ENCODE measurements around the gene TPCN1.

TPCN1 gene

GRCh38 chr12:113278633-113279032 lies 57.4 kb downstream of the TPCN1 start:
- no peak overlapping the region for H3K4me3 ChIP-seq (ENCODE audit: control insufficient read depth, low read depth, low read length)
- DNase-seq (ENCODE audit: low read depth) = no peak
- no peak for TF ChIP-seq CTCF (IDR thresholded peaks at IDR 0.05; ENCODE audit: control insufficient read depth, insufficient read depth, low read depth, low read length, missing control alignments)

- TF ChIP-seq CTCF (IDR thresholded peaks at IDR 0.05; ENCODE audit: control insufficient read depth, insufficient read depth, low read depth, low read length, missing control alignments) = no peak
- no peak overlapping the region for H3K4me3 ChIP-seq (ENCODE audit: control insufficient read depth, low read depth, low read length)
- DNase-seq (ENCODE audit: low read depth) = no peak
These were observed 63.5 kb downstream of the TPCN1 start for GRCh38 chr12:113284751-113285150.

GRCh38 chr12:113285679-113286610 lies 64.7 kb downstream of the TPCN1 start:
- DNase-seq (ENCODE audit: low read depth) = no peak
- no peak for TF ChIP-seq CTCF (IDR thresholded peaks at IDR 0.05; ENCODE audit: control insufficient read depth, insufficient read depth, low read depth, low read length, missing control alignments)

GRCh38 chr12:113286712-113287111 lies 65.4 kb downstream of the TPCN1 start:
- no peak for TF ChIP-seq CTCF (IDR thresholded peaks at IDR 0.05; ENCODE audit: control insufficient read depth, insufficient read depth, low read depth, low read length, missing control alignments)
- DNase-seq (ENCODE audit: low read depth) = no peak
- H3K4me3 ChIP-seq (ENCODE audit: control insufficient read depth, low read depth, low read length) = no peak overlapping the region

More at GRCh38 chr12:113285679-113286610, 64.7 kb downstream of the TPCN1 start:
- H3K4me3 ChIP-seq (ENCODE audit: control insufficient read depth, low read depth, low read length) = no peak overlapping the region

GRCh38 chr12:113287146-113287898 lies 66.1 kb downstream of the TPCN1 start:
- no peak for DNase-seq (ENCODE audit: low read depth)
- H3K4me3 ChIP-seq (ENCODE audit: control insufficient read depth, low read depth, low read length) = no peak overlapping the region
- TF ChIP-seq CTCF (IDR thresholded peaks at IDR 0.05; ENCODE audit: control insufficient read depth, insufficient read depth, low read depth, low read length, missing control alignments) = no peak

- no peak for TF ChIP-seq CTCF (IDR thresholded peaks at IDR 0.05; ENCODE audit: control insufficient read depth, insufficient read depth, low read depth, low read length, missing control alignments)
- DNase-seq (ENCODE audit: low read depth) = no peak
- H3K4me3 ChIP-seq (ENCODE audit: control insufficient read depth, low read depth, low read length) = no peak overlapping the region
These were observed 66.6 kb downstream of the TPCN1 start for GRCh38 chr12:113287899-113288282.
